GM21529 (cell line): ENCODE data around the gene PYURF.
"Not testable (repeated sequence)": the region's sequence is repeated elsewhere in the genome, so short reads cannot be mapped to it uniquely, and the experiment has no call there.

Experiments
- ATAC-seq: cut with Tn5 transposase; IDR thresholded peaks from one replicate; pipeline ENCODE4 v1.9.1; 2021; ENCODE audit not compliant: unreplicated experiment

PYURF gene

GRCh38 chr4:88523325-88524129 is at the start of gene PYURF:
Gene PYURF (minus strand): TSS chr4:88523776. CDS start chr4:88523700, 76 bp downstream.
- ATAC-seq: peak; percentile 83

GRCh38 chr4:88570001-88570400 is 46.4 kb upstream of the PYURF start:
- ATAC-seq: no peak

GRCh38 chr4:88567591-88567990 is 44.0 kb upstream of the PYURF start:
- ATAC-seq: no peak

- no peak for ATAC-seq
Observed at GRCh38 chr4:88549815-88550214, 26.2 kb upstream of the PYURF start.

GRCh38 chr4:88539322-88540068 is 15.9 kb upstream of the PYURF start:
- not testable (repeated sequence) for ATAC-seq

- ATAC-seq: no peak
Observed at GRCh38 chr4:88537709-88538108, 14.1 kb upstream of the PYURF start.

GRCh38 chr4:88535090-88535755 is 11.6 kb upstream of the PYURF start:
- no peak for ATAC-seq

GRCh38 chr4:88533937-88534750 is 10.6 kb upstream of the PYURF start:
- ATAC-seq: no peak

GRCh38 chr4:88533088-88533790 is 9.7 kb upstream of the PYURF start:
- ATAC-seq: no peak

GRCh38 chr4:88531549-88531948 is 8.0 kb upstream of the PYURF start:
- no peak for ATAC-seq

- ATAC-seq: no peak
Observed at GRCh38 chr4:88528861-88529260, 5.3 kb upstream of the PYURF start.

- peak; percentile 42 for ATAC-seq
Observed at GRCh38 chr4:88527787-88528186, 4.2 kb upstream of the PYURF start.

GRCh38 chr4:88526221-88526815 is 2.7 kb upstream of the PYURF start:
- ATAC-seq: no peak

- ATAC-seq: no peak
Observed at GRCh38 chr4:88524171-88524570, 595 bp upstream of the PYURF start.

GRCh38 chr4:88522702-88523324 is 763 bp downstream of the PYURF start:
- no peak for ATAC-seq

GRCh38 chr4:88518911-88519310 is 4.7 kb downstream of the PYURF start:
- ATAC-seq: no peak

GRCh38 chr4:88517825-88518224 is 5.8 kb downstream of the PYURF start:
- ATAC-seq: no peak

GRCh38 chr4:88516746-88517145 is 6.8 kb downstream of the PYURF start:
- no peak for ATAC-seq
